A673 (cell line): ENCODE results near the gene RERE. TPM values are rescaled to one million over a fixed set of nuclear protein-coding genes. Genes with fewer than 3 reads are reported as not detected.

Source experiments
- BruUV-seq: library from RNA; stranded (reverse); fragments of 400-500 nt; replicated peaks from 2 replicates; lab custom pipeline; 2021; lab: Mats Ljungman, UMichigan
- CTCF ChIA-PET: fragments of 300-600 bp; sonication (Branson Sonifier 250); formaldehyde crosslinking; loops from one replicate; lab custom pipeline; 2022; ENCODE audit warnings: antibody characterized with exemption; lab: Charles Lee
- POLR2A ChIA-PET: fragments of 300-600 bp; sonication (Branson Sonifier 250); formaldehyde crosslinking; loops from one replicate; lab custom pipeline; 2022; ENCODE audit warnings: antibody characterized with exemption; ENCODE audit not compliant: low non-redundant PET; lab: Charles Lee
- DNase-seq: peaks from one replicate; pipeline ENCODE4 v3.0.0-alpha.2; 2015; ENCODE audit warnings: low spot score
- H3K27ac ChIP-seq: fragments of 200-600 bp; sonication (generic); 2 replicates; pipeline ENCODE4 v1.5.1; 2016; ENCODE audit warnings: mixed run types, low read depth, mild to moderate bottlenecking, mixed read lengths, antibody characterized with exemption, low read length; ENCODE audit not compliant: poor library complexity, severe bottlenecking
- H3K27me3 ChIP-seq: fragments of 200-600 bp; sonication (generic); replicated peaks from 2 replicates; pipeline ENCODE4 v1.6.1; 2017; ENCODE audit warnings: mixed run types, low read depth, mild to moderate bottlenecking, mixed read lengths, antibody characterized with exemption, low read length; ENCODE audit not compliant: insufficient read depth, poor library complexity
- H3K36me3 ChIP-seq: fragments of 200-600 bp; sonication (generic); 2 replicates; pipeline ENCODE4 v1.6.1; 2016; ENCODE audit warnings: mixed run types, mild to moderate bottlenecking, mixed read lengths, antibody characterized with exemption, low read length; ENCODE audit not compliant: insufficient read depth, poor library complexity, severe bottlenecking
- H3K4me1 ChIP-seq: fragments of 200-600 bp; sonication (generic); 2 replicates; pipeline ENCODE4 v1.6.1; 2017; ENCODE audit warnings: mixed run types, mild to moderate bottlenecking, mixed read lengths, antibody characterized with exemption, low read length; ENCODE audit not compliant: insufficient read depth, poor library complexity, severe bottlenecking
- H3K4me3 ChIP-seq: fragments of 200-600 bp; sonication (generic); 2 replicates; pipeline ENCODE4 v1.5.1; 2016; ENCODE audit warnings: low read depth, mixed run types, mild to moderate bottlenecking, mixed read lengths, low read length; ENCODE audit not compliant: poor library complexity, severe bottlenecking
- H3K9me3 ChIP-seq: fragments of 200-600 bp; sonication (generic); 2 replicates; pipeline ENCODE4 v1.6.1; 2016; ENCODE audit warnings: mixed run types, low read depth, mild to moderate bottlenecking, mixed read lengths, antibody characterized with exemption, low read length; ENCODE audit not compliant: poor library complexity, severe bottlenecking
- CTCF ChIP-seq: fragments of 300-800, 200-600 bp; sonication (generic); conservative IDR thresholded peaks from 2 replicates; pipeline ENCODE4 v1.5.1; 2017; ENCODE audit warnings: low read depth, mild to moderate bottlenecking, antibody characterized with exemption, low read length, moderate library complexity, mixed read lengths
- EZH2 ChIP-seq: fragments of 200-600 bp; sonication (generic); IDR thresholded peaks from 2 replicates; pipeline ENCODE4 v1.6.1; 2017; ENCODE audit warnings: borderline replicate concordance, low read depth, mild to moderate bottlenecking, mixed read lengths, antibody characterized with exemption, low read length; ENCODE audit not compliant: poor library complexity, severe bottlenecking
- intact Hi-C: fragments of 100-400 bp; cut with micrococcal nuclease; formaldehyde crosslinking; loops from one replicate; pipeline ENCODE4 v1.10.0; 2022; ENCODE audit not compliant: unreplicated experiment
- total RNA-seq: library from RNA; stranded (reverse); gene quantifications from 2 replicates; pipeline ENCODE4 v1.2.3, GENCODE V29; 2021

The RERE gene
- total RNA-seq, 1 experiment from 2014 or later: 188 TPM

- H3K27me3 ChIP-seq: no peaks in the 10 kb centered on the region
- no TSS peak for BruUV-seq
- peaks cover 25% of the 10 kb centered on the region for H3K4me1 ChIP-seq
- peak overlapping the region; percentile 5 for H3K27ac ChIP-seq
- ChIA-PET POLR2A (no interaction called here), CTCF (interaction anchor here (0.5 kb wide), 1 partner anchor 861 kb away, joined by 3 read pairs; no protein-coding TSS in a partner anchor)
- intact Hi-C loops: no loop called here
- no peaks in the 10 kb centered on the region for H3K9me3 ChIP-seq
- H3K4me3 ChIP-seq: no peak overlapping the region
- H3K36me3 ChIP-seq: no peaks in the 10 kb centered on the region
- TF ChIP-seq EZH2 (no peak), CTCF (0 out of 2 replicates have a peak, but pooled peaks have one; percentile 5)
- peak; percentile 33 for DNase-seq
Observed at GRCh38 chr1:8764293-8764937, 53.0 kb downstream of the RERE start.

DNA sequence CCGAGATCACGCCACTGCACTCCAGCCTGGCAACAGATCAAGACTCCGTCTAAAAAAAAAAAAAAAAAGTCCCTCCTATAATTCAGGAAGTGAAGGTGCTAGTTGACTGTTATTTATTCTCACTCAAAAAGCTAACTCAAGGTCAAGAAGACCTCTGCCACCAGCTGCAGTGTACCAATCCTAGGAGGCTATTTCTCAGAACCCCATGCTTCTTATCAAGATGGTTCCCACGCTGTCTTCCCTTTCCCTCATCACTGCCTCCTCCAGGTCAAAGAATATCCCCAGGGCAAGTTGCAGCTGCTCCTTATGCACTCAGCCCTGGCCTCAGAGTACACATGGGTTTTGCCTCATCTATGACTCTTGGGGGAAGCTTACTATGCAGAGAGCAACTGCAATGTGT is 53.6 kb downstream of the RERE start:
- Histone ChIP-seq H3K27ac (no peak overlapping the region), H3K27me3 (no peaks in the 10 kb centered on the region), H3K9me3 (no peaks in the 10 kb centered on the region), H3K36me3 (no peaks in the 10 kb centered on the region), H3K4me3 (no peak overlapping the region), H3K4me1 (peaks cover 25% of the 10 kb centered on the region)
- no TSS peak for BruUV-seq
- ChIA-PET POLR2A (no interaction called here), CTCF (interaction anchor here (0.5 kb wide), 1 partner anchor 860 kb away, joined by 3 read pairs; no protein-coding TSS in a partner anchor)
- intact Hi-C loops: no loop called here
- DNase-seq: peak; percentile 38
- TF ChIP-seq CTCF: peak; percentile 28; the same call in 1 of the 2 replicates
- no peak for TF ChIP-seq EZH2

GRCh38 chr1:8754993-8755392 is 62.4 kb downstream of the RERE start:
- POLR2A ChIA-PET: no interaction called here
- no peaks in the 10 kb centered on the region for H3K36me3 ChIP-seq
- intact Hi-C loops: no loop called here
- no peaks in the 10 kb centered on the region for H3K27me3 ChIP-seq
- no peak overlapping the region for H3K4me3 ChIP-seq
- no peaks in the 10 kb centered on the region for H3K9me3 ChIP-seq
- no peak overlapping the region for H3K27ac ChIP-seq
- CTCF ChIA-PET: no interaction called here
- DNase-seq: no peak
- peaks cover 46% of the 10 kb centered on the region for H3K4me1 ChIP-seq
- TF ChIP-seq CTCF: no peak
- no peak for TF ChIP-seq EZH2
- BruUV-seq: no TSS peak
